Measurements from ENCODE around the gene SSH2.

- TF ChIP-seq CTCF (IDR thresholded peaks at IDR 0.05; ENCODE audit: low read depth, low read length) (peak; percentile 50), EZH2phosphoT487 (IDR thresholded peaks at IDR 0.05; ENCODE audit: low read depth) (no peak)
These were observed 344.8 kb downstream of the SSH2 start for GRCh38 chr17:29585080-29585751.

All from OCI-LY3 (cell line).